Liver (tissue), 3 donors: ENCODE data around the gene NACAD.

Source experiments
- HNF4G ChIP-seq: IDR thresholded peaks from 2 replicates; pipeline ENCODE4 v1.6.1; 2016; ENCODE audit warnings: antibody characterized with exemption
- NR2F2 ChIP-seq: IDR thresholded peaks from 2 replicates; pipeline ENCODE4 v1.6.1; 2016; ENCODE audit warnings: antibody characterized with exemption
- RAD21 ChIP-seq, 2 donors: IDR thresholded peaks; 2 replicates each; pipeline ENCODE4 v1.6.1; 2016; ENCODE audit warnings: antibody characterized with exemption in 2 of 2, mild to moderate bottlenecking in 2 of 2
- RXRA ChIP-seq, 2 donors: IDR thresholded peaks; 2 replicates each; pipeline ENCODE4 v1.6.1; 2017 to 2018; ENCODE audit warnings: antibody characterized with exemption in 2 of 2, mild to moderate bottlenecking in 1 of 2
- SP1 ChIP-seq: IDR thresholded peaks from 2 replicates; pipeline ENCODE4 v1.6.1; 2018; ENCODE audit warnings: antibody characterized with exemption, mild to moderate bottlenecking
- TAF1 ChIP-seq: conservative IDR thresholded peaks from 2 replicates; pipeline ENCODE4 v1.6.1; 2016; ENCODE audit warnings: antibody characterized with exemption, mild to moderate bottlenecking
- TF ChIP-seq, protein P1 (sequence below): fragments of 150-350 bp; IDR thresholded peaks from 2 replicates; pipeline ENCODE4 v1.5.1; 2017; ENCODE audit warnings: improper control_type of control experiment, low read depth, low read length; ENCODE audit not compliant: missing input control
- TF ChIP-seq, protein P2 (sequence below): IDR thresholded peaks from 2 replicates; pipeline ENCODE4 v1.6.1; 2016; ENCODE audit warnings: antibody characterized with exemption, mild to moderate bottlenecking
- donor health status: healthy.
- donor health status: healthy.

DNA sequence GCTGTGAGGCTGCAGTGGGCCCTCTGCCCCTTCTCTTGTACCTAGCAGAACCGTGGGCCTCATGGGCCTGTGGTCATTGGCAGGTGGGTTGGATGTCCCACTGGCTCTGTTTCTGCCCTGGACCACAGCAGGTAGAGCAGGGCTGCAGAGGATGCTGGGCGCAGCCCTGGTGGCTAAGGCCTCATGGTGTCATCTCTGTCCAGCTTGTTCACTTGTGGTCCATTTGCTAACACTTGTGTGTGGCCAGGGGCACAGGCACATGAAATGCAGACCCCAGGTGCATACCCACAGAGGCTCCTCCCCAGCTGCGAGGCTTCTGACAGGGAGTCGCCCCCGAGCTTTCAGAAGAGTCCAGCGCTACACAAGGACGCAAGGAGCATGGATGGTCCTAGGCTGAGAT, 45.1 kb upstream of the NACAD start:
- TF ChIP-seq HNF4G (no peak), NR2F2 (no peak), RXRA (IDR thresholded peaks at IDR 0.05) (no peak), RAD21 (IDR thresholded peaks at IDR 0.05) (no peak), SP1 (no peak), TAF1 (no peak)
- TF ChIP-seq, protein P1, sequence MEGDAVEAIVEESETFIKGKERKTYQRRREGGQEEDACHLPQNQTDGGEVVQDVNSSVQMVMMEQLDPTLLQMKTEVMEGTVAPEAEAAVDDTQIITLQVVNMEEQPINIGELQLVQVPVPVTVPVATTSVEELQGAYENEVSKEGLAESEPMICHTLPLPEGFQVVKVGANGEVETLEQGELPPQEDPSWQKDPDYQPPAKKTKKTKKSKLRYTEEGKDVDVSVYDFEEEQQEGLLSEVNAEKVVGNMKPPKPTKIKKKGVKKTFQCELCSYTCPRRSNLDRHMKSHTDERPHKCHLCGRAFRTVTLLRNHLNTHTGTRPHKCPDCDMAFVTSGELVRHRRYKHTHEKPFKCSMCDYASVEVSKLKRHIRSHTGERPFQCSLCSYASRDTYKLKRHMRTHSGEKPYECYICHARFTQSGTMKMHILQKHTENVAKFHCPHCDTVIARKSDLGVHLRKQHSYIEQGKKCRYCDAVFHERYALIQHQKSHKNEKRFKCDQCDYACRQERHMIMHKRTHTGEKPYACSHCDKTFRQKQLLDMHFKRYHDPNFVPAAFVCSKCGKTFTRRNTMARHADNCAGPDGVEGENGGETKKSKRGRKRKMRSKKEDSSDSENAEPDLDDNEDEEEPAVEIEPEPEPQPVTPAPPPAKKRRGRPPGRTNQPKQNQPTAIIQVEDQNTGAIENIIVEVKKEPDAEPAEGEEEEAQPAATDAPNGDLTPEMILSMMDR: no peak
- TF ChIP-seq, protein P2, sequence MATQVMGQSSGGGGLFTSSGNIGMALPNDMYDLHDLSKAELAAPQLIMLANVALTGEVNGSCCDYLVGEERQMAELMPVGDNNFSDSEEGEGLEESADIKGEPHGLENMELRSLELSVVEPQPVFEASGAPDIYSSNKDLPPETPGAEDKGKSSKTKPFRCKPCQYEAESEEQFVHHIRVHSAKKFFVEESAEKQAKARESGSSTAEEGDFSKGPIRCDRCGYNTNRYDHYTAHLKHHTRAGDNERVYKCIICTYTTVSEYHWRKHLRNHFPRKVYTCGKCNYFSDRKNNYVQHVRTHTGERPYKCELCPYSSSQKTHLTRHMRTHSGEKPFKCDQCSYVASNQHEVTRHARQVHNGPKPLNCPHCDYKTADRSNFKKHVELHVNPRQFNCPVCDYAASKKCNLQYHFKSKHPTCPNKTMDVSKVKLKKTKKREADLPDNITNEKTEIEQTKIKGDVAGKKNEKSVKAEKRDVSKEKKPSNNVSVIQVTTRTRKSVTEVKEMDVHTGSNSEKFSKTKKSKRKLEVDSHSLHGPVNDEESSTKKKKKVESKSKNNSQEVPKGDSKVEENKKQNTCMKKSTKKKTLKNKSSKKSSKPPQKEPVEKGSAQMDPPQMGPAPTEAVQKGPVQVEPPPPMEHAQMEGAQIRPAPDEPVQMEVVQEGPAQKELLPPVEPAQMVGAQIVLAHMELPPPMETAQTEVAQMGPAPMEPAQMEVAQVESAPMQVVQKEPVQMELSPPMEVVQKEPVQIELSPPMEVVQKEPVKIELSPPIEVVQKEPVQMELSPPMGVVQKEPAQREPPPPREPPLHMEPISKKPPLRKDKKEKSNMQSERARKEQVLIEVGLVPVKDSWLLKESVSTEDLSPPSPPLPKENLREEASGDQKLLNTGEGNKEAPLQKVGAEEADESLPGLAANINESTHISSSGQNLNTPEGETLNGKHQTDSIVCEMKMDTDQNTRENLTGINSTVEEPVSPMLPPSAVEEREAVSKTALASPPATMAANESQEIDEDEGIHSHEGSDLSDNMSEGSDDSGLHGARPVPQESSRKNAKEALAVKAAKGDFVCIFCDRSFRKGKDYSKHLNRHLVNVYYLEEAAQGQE: no peak
